ENCODE measurements around the gene FOXD4L6.
"Not testable (repeated sequence)": the region's sequence is repeated elsewhere in the genome, so short reads cannot be mapped to it uniquely, and the experiment has no call there.

- TF ChIP-seq EZH2phosphoT487 (IDR thresholded peaks at IDR 0.05; ENCODE audit: borderline replicate concordance); CTCF (conservative IDR thresholded peaks at IDR 0.05; ENCODE audit: low read length): not testable (repeated sequence)
Observed at GRCh38 chr9:41120696-41121095, 7.8 kb downstream of the FOXD4L6 start.

All from Loucy (cell line).